Measurements from ENCODE around the gene PLEKHH2. TPM values are rescaled to one million over a fixed set of nuclear protein-coding genes. Genes with fewer than 3 reads are reported as not detected.

Gene PLEKHH2
- total RNA-seq, 1 experiment from 2014 or later: 3.1 TPM

DNA sequence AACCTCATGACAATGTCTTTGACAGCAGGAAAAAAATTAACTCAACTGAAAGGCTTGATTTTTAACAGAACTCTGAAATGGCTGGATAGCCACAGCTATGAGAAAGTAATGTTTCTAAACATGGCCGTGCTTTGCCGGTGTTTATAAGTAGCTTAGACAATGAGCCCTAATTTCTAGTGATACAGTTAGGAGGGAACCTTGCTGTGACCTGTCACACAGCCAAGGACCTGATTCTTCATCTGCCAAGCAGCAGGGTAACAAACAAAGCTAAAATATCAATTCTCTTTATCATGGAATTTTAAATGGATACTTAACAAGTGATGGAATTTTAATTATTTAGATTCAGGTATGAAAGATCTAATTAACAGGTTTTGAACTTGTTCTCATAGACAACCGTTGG, 112.5 kb downstream of the PLEKHH2 start:
- no peak overlapping the region for H3K56ac ChIP-seq (ENCODE audit: insufficient read length, low read depth, low read length)
- H2BK120ac ChIP-seq (ENCODE audit: low read depth, low read length, poor library complexity, severe bottlenecking): no peak overlapping the region
- Mint-ChIP-seq H3K9me3 (no peaks in the 10 kb centered on the region), H3K27ac (no peak overlapping the region), H3K4me1 (peaks cover 3 to 17% of the 10 kb centered on the region in 2 experiments), H3K36me3 (ENCODE audit: insufficient read depth in 1 of 3, low read depth in 3 of 3) (peaks cover 0 to 2% (median 0%) of the 10 kb centered on the region in 3 experiments; a peak in 1 of 7 replicates), H3K4me3 (no peak overlapping the region), H3K27me3 (ENCODE audit: low read depth) (no peaks in the 10 kb centered on the region)
- no peak overlapping the region for H2BK15ac ChIP-seq (ENCODE audit: low read depth, low read length)
- no peak overlapping the region for H3K27ac ChIP-seq (ENCODE audit: insufficient read length, low read depth, low read length)
- TF ChIP-seq, protein P1, sequence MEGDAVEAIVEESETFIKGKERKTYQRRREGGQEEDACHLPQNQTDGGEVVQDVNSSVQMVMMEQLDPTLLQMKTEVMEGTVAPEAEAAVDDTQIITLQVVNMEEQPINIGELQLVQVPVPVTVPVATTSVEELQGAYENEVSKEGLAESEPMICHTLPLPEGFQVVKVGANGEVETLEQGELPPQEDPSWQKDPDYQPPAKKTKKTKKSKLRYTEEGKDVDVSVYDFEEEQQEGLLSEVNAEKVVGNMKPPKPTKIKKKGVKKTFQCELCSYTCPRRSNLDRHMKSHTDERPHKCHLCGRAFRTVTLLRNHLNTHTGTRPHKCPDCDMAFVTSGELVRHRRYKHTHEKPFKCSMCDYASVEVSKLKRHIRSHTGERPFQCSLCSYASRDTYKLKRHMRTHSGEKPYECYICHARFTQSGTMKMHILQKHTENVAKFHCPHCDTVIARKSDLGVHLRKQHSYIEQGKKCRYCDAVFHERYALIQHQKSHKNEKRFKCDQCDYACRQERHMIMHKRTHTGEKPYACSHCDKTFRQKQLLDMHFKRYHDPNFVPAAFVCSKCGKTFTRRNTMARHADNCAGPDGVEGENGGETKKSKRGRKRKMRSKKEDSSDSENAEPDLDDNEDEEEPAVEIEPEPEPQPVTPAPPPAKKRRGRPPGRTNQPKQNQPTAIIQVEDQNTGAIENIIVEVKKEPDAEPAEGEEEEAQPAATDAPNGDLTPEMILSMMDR (conservative IDR thresholded peaks at IDR 0.05): no peak
- H2BK5ac ChIP-seq (ENCODE audit: insufficient read length, low read length): no peak overlapping the region
- no peaks in the 10 kb centered on the region for H3K79me1 ChIP-seq (ENCODE audit: insufficient read depth, low read depth, low read length, poor library complexity, severe bottlenecking)
- H3K9ac ChIP-seq (ENCODE audit: extremely low read depth, insufficient read length, low read length): no peak overlapping the region
- H4K5ac ChIP-seq (ENCODE audit: insufficient read length, low read depth, low read length): no peak overlapping the region
- H3T11ph ChIP-seq (ENCODE audit: low read length): no peak overlapping the region
- no peak overlapping the region for H3K4me2 ChIP-seq (ENCODE audit: insufficient read depth, insufficient read length, low read length)
- H3K79me2 ChIP-seq (ENCODE audit: insufficient read depth, low read length): no peaks in the 10 kb centered on the region
- no peak overlapping the region for H3K4ac ChIP-seq (ENCODE audit: low read depth, low read length)
- H3K14ac ChIP-seq (ENCODE audit: insufficient read depth, low read length): no peak overlapping the region
- no peaks in the 10 kb centered on the region for H3K27me3 ChIP-seq (ENCODE audit: insufficient read depth, low read length)
- H2BK20ac ChIP-seq (ENCODE audit: low read depth, low read length, poor library complexity, severe bottlenecking): no peak overlapping the region
- H2AK5ac ChIP-seq (ENCODE audit: insufficient read length, low read length): no peak overlapping the region
- no peaks in the 10 kb centered on the region for H4K20me1 ChIP-seq (ENCODE audit: control insufficient read depth, insufficient read depth, insufficient read length)
- H4K91ac ChIP-seq (ENCODE audit: insufficient read length, low read depth, low read length): no peak overlapping the region
- H3K23ac ChIP-seq (ENCODE audit: insufficient read length, low read depth, low read length): no peak overlapping the region
- no CpG with 5 or more reads among the region's 3 CpGs for WGBS (ENCODE audit: extremely low coverage, insufficient read length, low lambda C conversion rate)
- no peak overlapping the region for H3K18ac ChIP-seq (ENCODE audit: insufficient read length, low read depth, low read length)
- H3K23me2 ChIP-seq (ENCODE audit: insufficient read length, low read depth, low read length, poor library complexity, severe bottlenecking): no peaks in the 10 kb centered on the region
- no peaks in the 10 kb centered on the region for H3K4me1 ChIP-seq (ENCODE audit: insufficient read depth, low read length)
- no peaks in the 10 kb centered on the region for H3K9me3 ChIP-seq (ENCODE audit: control insufficient read depth, low read depth, low read length)
- no peak overlapping the region for H2BK12ac ChIP-seq (ENCODE audit: insufficient read length, low read depth, low read length)
- no peak for DNase-seq
- H2AFZ ChIP-seq (ENCODE audit: low read length): no peak overlapping the region
- no peak overlapping the region for H4K8ac ChIP-seq (replicated peaks; ENCODE audit: insufficient read length, low read depth, low read length)

Data from H9 (cell line).